Ovary (tissue), 9 donors: ENCODE measurements around the gene FOXRED2. TPM values are rescaled to one million over a fixed set of nuclear protein-coding genes. Genes with fewer than 3 reads are reported as not detected.
A peak's percentile ranks its signal among the peaks of the same experiment; 100 is the strongest.

Experiments
- DNase-seq, 5 donors: peaks; one replicate each; pipeline ENCODE4 v3.0.0-alpha.2; 2019 to 2020
- H3K27ac ChIP-seq, 2 donors: fragments of 200-600 bp; one replicate each; pipeline versions ENCODE4 v1.5.1 to v1.8.0; 2019 to 2022
- H3K27me3 ChIP-seq: fragments of 200-600 bp; one replicate; pipeline ENCODE4 v1.8.0; 2022
- H3K36me3 ChIP-seq: fragments of 200-600 bp; sonication (generic); one replicate; pipeline ENCODE4 v1.5.1; 2019
- H3K4me1 ChIP-seq: one replicate; pipeline ENCODE4 v1.8.1; 2013; ENCODE audit warnings: mild to moderate bottlenecking, moderate library complexity; ENCODE audit not compliant: insufficient read depth
- H3K4me3 ChIP-seq: fragments of 200-600 bp; sonication (generic); one replicate; pipeline ENCODE4 v1.5.1; 2017
- H3K9me3 ChIP-seq, 2 donors: fragments of 200-600 bp in 1 of 2; sonication (generic) in 1 of 2; one replicate each; pipeline versions ENCODE4 v1.5.1 to v1.8.1; 2013 to 2019; ENCODE audit warnings: mild to moderate bottlenecking in 1 of 2, moderate library complexity in 1 of 2
- CTCF ChIP-seq, 3 donors: fragments of 450-650 bp in 2 of 3; fragments of 200-600 bp in 1 of 3; IDR thresholded peaks; one replicate each; pipeline versions ENCODE4 v1.5.1 to v1.8.0; 2016 to 2022; ENCODE audit warnings: antibody characterized with exemption in 3 of 3, mild to moderate bottlenecking in 1 of 3
- EP300 ChIP-seq: sonication (generic); formaldehyde crosslinking; IDR thresholded peaks from one replicate; pipeline ENCODE4 v1.6.1; 2017; ENCODE audit warnings: antibody characterized with exemption
- POLR2A ChIP-seq: fragments of 450-650 bp; IDR thresholded peaks from one replicate; pipeline ENCODE4 v1.6.1; 2017; ENCODE audit warnings: antibody characterized with exemption, mild to moderate bottlenecking, moderate library complexity
- WGBS, 3 donors: extraction: QIAGEN DNeasy Blood & Tissue Kit in 1 of 3; methylation state at CpG; one replicate each; pipeline versions ENCODE4 v1.1.5 to v1.1.7; 2013 to 2017; 5-methylcytosine and 5-hydroxymethylcytosine counted together
- intact Hi-C, 4 donors: fragments of 100-400 bp; cut with DNase I; formaldehyde crosslinking; loops; one replicate each; pipeline versions ENCODE4 v1.11.0 to v1.15.1; 2022 to 2023
- polyA plus RNA-seq, 2 donors: library from polyadenylated mRNA; stranded (reverse); fragments of 200-250 nt in 1 of 2; fragments of 350-450 nt in 1 of 2; fragmentation: Illumina TruSeq in 1 of 2; extraction: RNeasy Lipid Tissue Mini Kit (QIAGEN cat#74804) in 1 of 2; gene quantifications; one replicate each; pipeline ENCODE4 v1.2.3, GENCODE V29; 2013 to 2014
- total RNA-seq, 7 donors: library from RNA; depleted of rRNA in 2 of 7; stranded (reverse); fragments of >200 nt in 2 of 7; fragmentation: NEBNext Ultra II Directional in 3 of 7; extraction: Animal tissue kit (Norgen Biotek cat#: 25700) in 3 of 7; gene quantifications; one replicate each; pipeline versions ENCODE4 v1.1.0 to v1.2.4, GENCODE V29; 2016 to 2023
- donor health status: DM: no; HTN: no; CAD: no; lungs with moderate emphysema.
- donor health status: DM: no; HTN: no; CAD: no.
- donor health status: Bipolar disorder and iron deficiency.
- donor health status: DM: yes; HTN: yes; CAD: no.
- donor health status: DM: no; HTN: no; CAD: no.
- donor health status: DM: yes; HTN: yes; CAD: no.

Gene FOXRED2
- total and polyA plus RNA-seq, 9 donors: 6.9 to 30.7 (median 23.1) TPM

- DNase-seq: no peak
- Histone ChIP-seq H3K4me3 (no peak overlapping the region), H3K27ac (no peak overlapping the region), H3K9me3 (no peaks in the 10 kb centered on the region), H3K36me3 (peaks cover 3% of the 10 kb centered on the region), H3K27me3 (no peaks in the 10 kb centered on the region), H3K4me1 (no peaks in the 10 kb centered on the region)
- intact Hi-C loops: no loop called here
- TF ChIP-seq CTCF (IDR thresholded peaks at IDR 0.05) (no peak), EP300 (no peak), POLR2A (no peak)
- WGBS, 3 donors: 89 to 92% (median 91%) methylated on average over 7 of the region's 7 CpGs
These were observed 15.7 kb downstream of the FOXRED2 start for GRCh38 chr22:36491155-36491554.

GRCh38 chr22:36486619-36487384 is 20.0 kb downstream of the FOXRED2 start:
- no peak for DNase-seq
- 84 to 88% (median 86%) methylated on average over 13 of the region's 13 CpGs for WGBS, 3 donors
- TF ChIP-seq POLR2A (no peak), CTCF (IDR thresholded peaks at IDR 0.05) (no peak), EP300 (no peak)
- H3K27ac ChIP-seq: no peak overlapping the region
- H3K4me3 ChIP-seq: no peak overlapping the region
- no peaks in the 10 kb centered on the region for H3K9me3 ChIP-seq
- no peaks in the 10 kb centered on the region for H3K4me1 ChIP-seq
- peaks cover 3% of the 10 kb centered on the region for H3K36me3 ChIP-seq
- intact Hi-C loops: no loop called here
- H3K27me3 ChIP-seq: no peaks in the 10 kb centered on the region

- TF ChIP-seq EP300: no peak
- TF ChIP-seq POLR2A: peak; percentile 81
- peak in 1 of 3 donors; percentile 4 for TF ChIP-seq CTCF (IDR thresholded peaks at IDR 0.05)
- no peaks in the 10 kb centered on the region for H3K36me3 ChIP-seq
- peak within 1 kb of the TSS; percentile 91 for H3K4me3 ChIP-seq
- peak; percentile 96 to 98 (median 98) for DNase-seq
- 0 to 1% (median 0%) methylated on average over 61 to 62 of the region's 62 CpGs for WGBS, 3 donors
- H3K9me3 ChIP-seq: no peaks in the 10 kb centered on the region
- H3K27ac ChIP-seq: peak within 1 kb of the TSS; percentile 71 to 99
- intact Hi-C loops: no loop called here
- peaks cover 3% of the 10 kb centered on the region for H3K4me1 ChIP-seq
- no peaks in the 10 kb centered on the region for H3K27me3 ChIP-seq
These were observed 25.3 kb downstream of the FOXRED2 start, which contains the start of gene TXN2 for GRCh38 chr22:36481393-36482168. TXN2 (minus strand) TSS chr22:36481640; CDS start chr22:36480837, 803 bp downstream.

GRCh38 chr22:36480941-36481392 is 25.9 kb downstream of the FOXRED2 start:
- Histone ChIP-seq H3K36me3 (no peaks in the 10 kb centered on the region), H3K27ac (peak overlapping the region; percentile 71 to 99), H3K9me3 (no peaks in the 10 kb centered on the region), H3K4me1 (peaks cover 3% of the 10 kb centered on the region), H3K27me3 (no peaks in the 10 kb centered on the region), H3K4me3 (peak overlapping the region; percentile 91)
- WGBS, 3 donors: 6 to 12% (median 7%) methylated on average over 9 of the region's 9 CpGs
- TF ChIP-seq POLR2A (no peak), CTCF (IDR thresholded peaks at IDR 0.05) (no peak), EP300 (no peak)
- DNase-seq: no peak
- intact Hi-C loops: no loop called here
